GM12878 (cell line): ENCODE data around the gene MRPS14. TPM values are rescaled to one million over a fixed set of nuclear protein-coding genes. Genes with fewer than 3 reads are reported as not detected.

Source experiments
- ATAC-seq: fragments of 200-7000 bp; cut with Tn5 transposase; 3 replicates; pipeline ENCODE4 v1.9.1; 2020; ENCODE audit warnings: mild to moderate bottlenecking, moderate library complexity
- BruUV-seq: library from RNA; stranded (reverse); fragments of 400-500 nt; replicated peaks from 2 replicates; lab custom pipeline; 2021; lab: Mats Ljungman, UMichigan
- CTCF ChIA-PET: fragments of 300-600 bp; sonication (Branson Sonifier 250); formaldehyde crosslinking; extraction: SDS; loops from one replicate; lab custom pipeline; 2021; ENCODE audit warnings: inconsistent platforms; lab: Yijun Ruan, JAX
- POLR2A ChIA-PET: fragments of 350-600 bp; formaldehyde crosslinking; extraction: SDS; loops from one replicate; lab custom pipeline; 2021; ENCODE audit warnings: inconsistent platforms; lab: Charles Lee
- RAD21 ChIA-PET: fragments of 300-600 bp; sonication (Branson Sonifier 250); formaldehyde crosslinking; loops from one replicate; lab custom pipeline; 2023; ENCODE audit warnings: antibody characterized with exemption; ENCODE audit not compliant: unreplicated experiment; lab: Charles Lee
- SMC1A ChIA-PET: fragments of 300-600 bp; sonication (Branson Sonifier 250); formaldehyde crosslinking; loops from one replicate; lab custom pipeline; 2023; ENCODE audit not compliant: unreplicated experiment, uncharacterized antibody; lab: Charles Lee
- DNase-seq: peaks from one replicate; pipeline ENCODE4 v3.0.0-alpha.2; 2011; ENCODE audit warnings: low read depth, low spot score
- FAIRE-seq: peaks from 3 replicates; lab custom pipeline; 2011; peaks lifted over from hg19 to GRCh38; lab: Jason Lieb, UNC
- H2AFZ ChIP-seq: 2 replicates; pipeline ENCODE4 v1.6.0; 2011; ENCODE audit warnings: low read depth, low read length, control low read depth; ENCODE audit not compliant: control insufficient read depth
- H3K27ac ChIP-seq: 2 replicates; pipeline ENCODE4 v1.5.1; 2011; ENCODE audit warnings: control low read depth; ENCODE audit not compliant: control insufficient read depth, insufficient read depth
- H3K27me3 ChIP-seq, 2 experiments: replicated peaks in 1 of 2; 2 replicates each; pipeline versions ENCODE4 v1.6.0 to v1.6.1; 2011; ENCODE audit warnings: low read length in 1 of 2; ENCODE audit not compliant: control insufficient read depth in 2 of 2, insufficient read depth in 2 of 2
- H3K36me3 ChIP-seq, 2 experiments: 2 replicates each; pipeline ENCODE4 v1.5.1; 2011; ENCODE audit warnings: low read length in 1 of 2; ENCODE audit not compliant: control insufficient read depth in 2 of 2, insufficient read depth in 2 of 2
- H3K4me1 ChIP-seq: 2 replicates; pipeline ENCODE4 v1.6.1; 2011; ENCODE audit warnings: mild to moderate bottlenecking, low read length, moderate library complexity, mixed read lengths; ENCODE audit not compliant: control insufficient read depth, insufficient read depth
- H3K4me2 ChIP-seq: 2 replicates; pipeline ENCODE4 v1.6.0; 2011; ENCODE audit warnings: control low read depth; ENCODE audit not compliant: control insufficient read depth, insufficient read depth
- H3K4me3 ChIP-seq: fragments of 200-600 bp; sonication (generic); 2 replicates; pipeline ENCODE4 v1.5.1; 2016
- H3K79me2 ChIP-seq: 2 replicates; pipeline ENCODE4 v1.6.0; 2011; ENCODE audit warnings: low read length; ENCODE audit not compliant: control insufficient read depth, insufficient read depth
- H3K9ac ChIP-seq: 2 replicates; pipeline ENCODE4 v1.8.0; 2011; ENCODE audit warnings: low read length, control low read depth, mixed read lengths; ENCODE audit not compliant: control insufficient read depth, insufficient read depth
- H3K9me3 ChIP-seq: replicated peaks from 3 replicates; pipeline ENCODE4 v1.5.1; 2011; ENCODE audit warnings: mild to moderate bottlenecking, low read length; ENCODE audit not compliant: control insufficient read depth, insufficient read depth
- H4K20me1 ChIP-seq: 2 replicates; pipeline ENCODE4 v1.6.0; 2011; ENCODE audit not compliant: control insufficient read depth, insufficient read depth
- ATF2 ChIP-seq: IDR thresholded peaks from 2 replicates; pipeline ENCODE4 v1.6.1; 2012; ENCODE audit warnings: low read length, inconsistent platforms
- ATF7 ChIP-seq: fragments of 450-650 bp; IDR thresholded peaks from 2 replicates; pipeline ENCODE4 v1.6.1; 2016; ENCODE audit warnings: low read depth, mild to moderate bottlenecking
- CBX5 ChIP-seq: sonication (generic); IDR thresholded peaks from 2 replicates; pipeline ENCODE4 v1.6.1; 2016; ENCODE audit warnings: low read depth, moderate library complexity, mild to moderate bottlenecking, inconsistent platforms
- HCFC1 ChIP-seq: fragments of 150-350 bp; IDR thresholded peaks from 2 replicates; pipeline ENCODE4 v1.6.1; 2014; ENCODE audit warnings: low read length
- IRF4 ChIP-seq: IDR thresholded peaks from 2 replicates; pipeline ENCODE4 v1.6.1; 2011; ENCODE audit warnings: low read depth, low read length
- JUND ChIP-seq: IDR thresholded peaks from 2 replicates; pipeline ENCODE4 v1.6.1; 2012; ENCODE audit warnings: low read depth, mild to moderate bottlenecking, low read length, improper control_type of control experiment, moderate library complexity
- MAX ChIP-seq: IDR thresholded peaks from 2 replicates; pipeline ENCODE4 v1.6.1; 2012; ENCODE audit warnings: low read depth, low read length, improper control_type of control experiment
- RAD21 ChIP-seq: IDR thresholded peaks from 2 replicates; pipeline ENCODE4 v1.6.1; 2011; ENCODE audit warnings: mild to moderate bottlenecking, low read depth, low read length, moderate library complexity; ENCODE audit not compliant: insufficient read depth
- TARDBP ChIP-seq: IDR thresholded peaks from 2 replicates; pipeline ENCODE4 v1.6.1; 2016; ENCODE audit warnings: borderline replicate concordance
- ZBTB40 ChIP-seq: fragments of 450-650 bp; IDR thresholded peaks from 2 replicates; pipeline ENCODE4 v1.6.1; 2016; ENCODE audit warnings: mild to moderate bottlenecking, moderate library complexity, borderline replicate concordance
- ZNF207 ChIP-seq: fragments of 450-650 bp; IDR thresholded peaks from 2 replicates; pipeline ENCODE4 v1.6.1; 2014; ENCODE audit warnings: antibody characterized with exemption, mild to moderate bottlenecking, borderline replicate concordance
- WGBS: methylation state at CpG from one replicate; pipeline ENCODE4 v1.1.6; 2016; ENCODE audit warnings: low lambda C conversion rate; ENCODE audit not compliant: insufficient replicate concordance, insufficient coverage; ENCODE audit errors: missing lambda C conversion rate; 5-methylcytosine and 5-hydroxymethylcytosine counted together
- in situ Hi-C: fragments of 300-500 bp; cut with MboI; formaldehyde crosslinking; loops from 9 replicates; pipeline ENCODE4 v1.14.3; 2018; ENCODE audit warnings: mixed read lengths
- intact Hi-C: fragments of 100-400 bp; cut with micrococcal nuclease; formaldehyde crosslinking; loops from one replicate; pipeline ENCODE4 v1.14.2; 2022; ENCODE audit not compliant: unreplicated experiment
- polyA plus RNA-seq, 11 experiments: library from polyadenylated mRNA; depleted of rRNA in 4 of 11; unstranded in 6 of 11; stranded (reverse) in 5 of 11; fragments of >200 nt; fragmentation: Nextera tagmentation in 4 of 11; fragmentation: Illumina TruSeq in 1 of 11; extraction: Ambion mirVana in 4 of 11; extraction: Trizol in 1 of 11; gene quantifications; 1 replicate in 1 of 11; 2 replicates in 10 of 11; pipeline versions ENCODE4 v1.2.1 to v1.2.3, GENCODE V29; 2011 to 2016; ENCODE audit warnings: inconsistent platforms in 2 of 11, missing spikeins in 2 of 11, low read depth in 1 of 11
- total RNA-seq, 4 experiments: library from RNA; depleted of rRNA in 3 of 4; stranded (reverse); fragments of >200 nt in 3 of 4; fragmentation: Illumina TruSeq in 1 of 4; extraction: Trizol in 1 of 4; gene quantifications; 2 replicates each; pipeline versions ENCODE4 v1.2.1 to v1.2.3, GENCODE V29; 2013 to 2021

Gene MRPS14
- total and polyA plus RNA-seq, 10 of the 15 experiments (the other 5 are each of a cell fraction or from before 2014, with no cell fraction given) = 31.1 to 224 (median 50.4) TPM

GRCh38 chr1:174975764-174976163 lies 47.5 kb downstream of the MRPS14 start:
- ChIA-PET SMC1A (interaction anchor here (1.2 to 6.8 kb wide), 8 partner anchors 10 to 101 kb away, joined by 3 to 44 read pairs (median 6); no protein-coding TSS in a partner anchor), POLR2A (interaction anchor here (1.3 to 2.1 kb wide), 2 partner anchors 13 to 25 kb away, joined by 3 to 5 read pairs; partner anchors contain the start of gene CACYBP)
- Histone ChIP-seq H3K4me2 (no peak overlapping the region), H3K27me3 (no peaks in the 10 kb centered on the region), H3K4me3 (no peak overlapping the region), H3K4me1 (peaks cover 8% of the 10 kb centered on the region; the same call in 1 of the 2 replicates)
- ATAC-seq = no peak
- in situ Hi-C loops = no loop called here
- intact Hi-C loops = no loop called here
- no peak for TF ChIP-seq CBX5
- TF ChIP-seq, all 136 proteins: peak for 0
- Histone ChIP-seq H3K9ac (no peak overlapping the region), H3K9me3 (no peaks in the 10 kb centered on the region), H3K36me3 (peaks cover 1 to 26% of the 10 kb centered on the region in 2 experiments), H2AFZ (no peak overlapping the region), H4K20me1 (no peaks in the 10 kb centered on the region), H3K79me2 (no peaks in the 10 kb centered on the region), H3K27ac (no peak overlapping the region)
- no TSS peak for BruUV-seq
- CTCF ChIA-PET = interaction anchor here (1.1 to 2.1 kb wide), 7 partner anchors 8 to 205 kb away, joined by 3 to 7 read pairs (median 4); partner anchors contain the start of gene CACYBP
- WGBS = 100% methylated on average over 1 of the region's 1 CpG
- RAD21 ChIA-PET = interaction anchor here (0.7 to 2.6 kb wide), 4 partner anchors 10 to 205 kb away, joined by 3 to 9 read pairs (median 4); no protein-coding TSS in a partner anchor
- no peak for FAIRE-seq
- no peak for DNase-seq

- in situ Hi-C loops = no loop called here
- ChIA-PET RAD21 (interaction anchor here (0.7 to 2.6 kb wide), 3 partner anchors 10 to 204 kb away, joined by 3 to 9 read pairs (median 3); no protein-coding TSS in a partner anchor), SMC1A (interaction anchor here (0.6 to 2.3 kb wide), 4 partner anchors 11 to 158 kb away, joined by 3 to 13 read pairs (median 4); no protein-coding TSS in a partner anchor), CTCF (interaction anchor here (0.8 to 1.8 kb wide), 4 partner anchors 9 to 204 kb away, joined by 3 to 4 read pairs (median 3); no protein-coding TSS in a partner anchor), POLR2A (interaction anchor here (2.1 kb wide), 1 partner anchor 26 kb away, joined by 5 read pairs; the partner anchor contains the start of gene CACYBP)
- no peak overlapping the region for H3K4me2 ChIP-seq
- no TSS peak for BruUV-seq
- H3K4me1 ChIP-seq = peaks cover 16% of the 10 kb centered on the region
- no peaks in the 10 kb centered on the region for H4K20me1 ChIP-seq
- FAIRE-seq = no peak
- H3K27ac ChIP-seq = no peak overlapping the region
- intact Hi-C loops = no loop called here
- 100% methylated on average over 2 of the region's 2 CpGs for WGBS
- H3K9me3 ChIP-seq = no peaks in the 10 kb centered on the region
- H3K79me2 ChIP-seq = no peaks in the 10 kb centered on the region
- DNase-seq = no peak
- H3K4me3 ChIP-seq = no peak overlapping the region
- H3K36me3 ChIP-seq = peaks cover 1 to 26% of the 10 kb centered on the region in 2 experiments
- no peak overlapping the region for H3K9ac ChIP-seq
- H2AFZ ChIP-seq = no peak overlapping the region
- H3K27me3 ChIP-seq = no peaks in the 10 kb centered on the region
- no peak for ATAC-seq
- TF ChIP-seq MAX (no peak), ATF7 (no peak), ZBTB40 (no peak), IRF4 (no peak), TARDBP (no peak), HCFC1 (no peak), ZNF207 (no peak), ATF2 (no peak), JUND (no peak), RAD21 (no peak)
Observed at GRCh38 chr1:174974711-174975119, 48.5 kb downstream of the MRPS14 start.
